Erythroblast (primary cell): Measurements from ENCODE around the gene GJB4.

Experiments
- GATA1 ChIP-seq: IDR thresholded peaks from 2 replicates; pipeline ENCODE4 v1.6.1; 2011; ENCODE audit warnings: low read depth, mild to moderate bottlenecking, control low read depth, low read length, moderate library complexity
- POLR2A ChIP-seq: IDR thresholded peaks from 2 replicates; pipeline ENCODE4 v1.6.1; 2011; ENCODE audit warnings: mild to moderate bottlenecking, low read length

GRCh38 chr1:34721241-34721640 lies 38.3 kb upstream of the GJB4 start:
- TF ChIP-seq GATA1, result no peak
- TF ChIP-seq POLR2A, result no peak
